ENCODE data around the gene RERE.

RERE gene

DNA sequence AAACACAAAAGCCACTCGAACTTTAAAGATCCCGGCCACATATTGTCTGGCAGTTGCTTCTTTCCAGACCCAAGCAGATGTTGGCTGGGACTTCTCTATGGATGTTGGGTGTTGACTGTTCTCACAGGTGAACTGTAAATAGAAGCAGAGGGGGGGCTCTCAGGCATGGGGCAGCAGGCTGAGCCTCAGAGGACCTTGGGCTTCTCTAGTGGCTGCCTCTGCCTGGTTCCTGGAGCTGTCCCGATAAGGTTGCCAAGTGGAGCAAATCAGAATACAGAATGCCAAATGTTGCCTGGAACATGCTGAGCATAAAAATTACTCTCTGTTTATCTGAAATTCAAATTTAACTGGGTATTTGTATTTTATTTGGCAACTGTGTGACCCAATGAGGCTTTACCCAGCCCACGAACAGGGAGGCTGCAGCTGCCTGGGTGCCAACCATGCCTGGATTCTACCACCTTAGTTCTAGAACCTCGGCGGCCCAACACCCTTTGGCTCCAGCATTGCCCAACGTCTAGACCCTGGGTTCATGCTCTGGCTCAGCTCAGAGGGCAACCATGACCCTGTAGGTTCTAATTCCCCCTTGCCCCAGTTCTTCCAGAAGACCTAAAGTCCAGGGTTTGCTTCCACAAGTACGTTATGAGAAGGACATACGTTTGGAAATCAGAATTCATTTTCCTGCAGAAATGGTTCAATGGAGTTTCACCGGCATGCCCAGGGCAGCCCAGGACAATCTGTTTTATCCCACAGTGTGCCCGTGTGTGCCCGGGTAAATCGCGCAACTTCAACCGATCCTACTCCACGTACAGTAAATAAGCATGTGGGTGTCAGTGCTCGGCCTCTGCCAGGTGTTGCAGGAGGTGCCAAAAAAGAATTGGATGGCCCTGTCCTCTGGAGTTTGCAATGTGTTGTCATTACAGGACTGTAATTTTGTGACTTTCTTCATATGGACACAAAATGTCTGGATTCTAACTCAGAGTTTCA lies 504.9 kb downstream of the RERE start:
- DNase-seq = no peak

DNA sequence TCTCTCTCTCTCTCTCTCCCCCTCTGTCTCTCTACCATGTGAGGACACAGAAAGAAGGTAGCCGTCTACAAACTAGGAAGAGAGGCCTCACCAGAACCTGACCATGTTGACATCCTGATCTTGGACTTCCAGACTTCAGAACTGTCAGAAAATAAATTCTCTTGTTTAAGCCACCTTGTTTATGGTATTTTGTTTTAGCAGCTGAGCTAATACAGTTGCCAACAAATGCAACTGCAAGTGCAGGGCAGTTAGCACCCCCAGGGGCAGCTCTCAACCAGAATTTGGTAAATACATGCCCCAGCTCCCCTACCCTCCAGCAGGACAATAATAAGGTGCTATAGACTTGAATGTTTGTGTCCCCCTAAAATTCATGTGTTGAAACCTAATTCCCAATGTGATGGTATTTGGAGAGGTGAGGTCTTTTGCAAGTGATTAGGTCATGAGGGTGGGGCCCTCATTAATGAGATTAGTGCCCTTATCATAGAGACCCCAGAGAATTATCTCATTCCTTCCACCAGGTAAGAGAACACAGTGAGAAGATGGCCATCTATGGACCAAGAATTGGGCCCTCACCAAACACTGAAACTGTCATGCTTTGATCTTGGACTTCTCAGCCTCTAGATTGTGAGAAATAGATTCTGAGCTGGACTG lies 506.2 kb downstream of the RERE start:
- no peak for DNase-seq

DNA sequence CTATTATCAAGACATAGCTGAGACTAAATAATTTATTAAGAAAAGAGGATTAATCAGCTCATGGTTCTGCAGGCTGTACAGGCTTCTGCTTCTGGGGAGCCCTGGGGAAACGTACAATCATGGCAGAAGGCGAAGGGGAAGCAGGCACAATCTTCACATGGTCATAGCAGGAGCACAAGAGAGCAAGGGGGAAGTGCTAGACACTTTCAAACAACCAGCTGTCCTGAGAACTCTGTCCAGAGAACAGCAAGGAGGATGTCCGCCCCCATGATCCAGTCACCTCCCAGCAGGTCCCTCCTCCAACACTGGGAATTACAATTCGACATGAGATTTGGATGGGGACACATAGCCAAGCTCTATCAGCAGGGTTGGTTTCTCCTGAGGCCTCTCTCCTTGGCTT lies 509.8 kb downstream of the RERE start:
- no peak for DNase-seq

- no peak for DNase-seq
Measured at GRCh38 chr1:8303876-8304275, 513.6 kb downstream of the RERE start.

GRCh38 chr1:8303141-8303540 lies 514.3 kb downstream of the RERE start:
- DNase-seq = no peak

Measured in NCI-H2107 (cell line).